SK-N-MC (cell line): ENCODE measurements around the gene RHBDL1.

Source experiments
- DNase-seq: peaks from one replicate; pipeline ENCODE4 v3.0.0-alpha.2; 2011; ENCODE audit warnings: low read depth, low spot score
- H3K27ac ChIP-seq: fragments of 200-600 bp; sonication (generic); 2 replicates; pipeline ENCODE4 v1.5.1; 2016; ENCODE audit warnings: mixed run types
- H3K36me3 ChIP-seq: fragments of 200-600 bp; sonication (generic); 2 replicates; pipeline ENCODE4 v1.6.1; 2017; ENCODE audit warnings: antibody characterized with exemption, low read length, mixed read lengths; ENCODE audit not compliant: insufficient read depth
- H3K4me3 ChIP-seq: fragments of 200-600 bp; sonication (generic); 2 replicates; pipeline ENCODE4 v1.5.1; 2016
- H3K9ac ChIP-seq: fragments of 200-600 bp; sonication (generic); 2 replicates; pipeline ENCODE4 v1.8.0; 2017; ENCODE audit warnings: mixed run types, mixed read lengths; ENCODE audit not compliant: insufficient read length
- H3K9me3 ChIP-seq: fragments of 200-600 bp; sonication (generic); 2 replicates; pipeline ENCODE4 v1.6.1; 2017; ENCODE audit warnings: low read depth, mild to moderate bottlenecking, antibody characterized with exemption, low read length, moderate library complexity, mixed read lengths
- EZH2 ChIP-seq: fragments of 200-600 bp; sonication (generic); IDR thresholded peaks from one replicate; pipeline ENCODE4 v1.6.1; 2017; ENCODE audit warnings: antibody characterized with exemption
- FOXP2 ChIP-seq: optimal IDR thresholded peaks from 2 replicates; pipeline ENCODE3; 2011; ENCODE audit warnings: mild to moderate bottlenecking, moderate library complexity; ENCODE audit not compliant: insufficient read depth; ENCODE audit errors: extremely low read length, control extremely low read depth
- POLR2AphosphoS5 ChIP-seq: IDR thresholded peaks from 2 replicates; pipeline ENCODE4 v1.6.1; 2012; ENCODE audit warnings: mild to moderate bottlenecking, low read depth, low read length, borderline replicate concordance

RHBDL1 gene

GRCh38 chr16:673399-673991 lies 2.0 kb upstream of the RHBDL1 start:
- no peak for DNase-seq
- TF ChIP-seq FOXP2 = no peak
- TF ChIP-seq POLR2AphosphoS5 = no peak
- no peak for TF ChIP-seq EZH2
- no peaks in the 10 kb centered on the region for H3K9me3 ChIP-seq
- H3K36me3 ChIP-seq = peaks cover 49% of the 10 kb centered on the region; the same call in 1 of the 2 replicates
- no peak overlapping the region for H3K9ac ChIP-seq
- 0 out of 2 replicates have a peak overlapping the region, but pooled peaks have one; percentile 8 for H3K27ac ChIP-seq
- no peak overlapping the region for H3K4me3 ChIP-seq

GRCh38 chr16:674214-674881 lies 1.1 kb upstream of the RHBDL1 start:
- Histone ChIP-seq H3K4me3 (no peak overlapping the region), H3K27ac (0 out of 2 replicates have a peak overlapping the region, but pooled peaks have one; percentile 8), H3K9ac (no peak overlapping the region), H3K36me3 (peaks cover 46% of the 10 kb centered on the region; the same call in 1 of the 2 replicates), H3K9me3 (no peaks in the 10 kb centered on the region)
- DNase-seq = no peak
- TF ChIP-seq POLR2AphosphoS5 (no peak; the same call in 1 of the 2 replicates), EZH2 (no peak), FOXP2 (no peak)

- Histone ChIP-seq H3K9me3 (no peaks in the 10 kb centered on the region), H3K9ac (no peak overlapping the region), H3K36me3 (peaks cover 29% of the 10 kb centered on the region; the same call in 1 of the 2 replicates), H3K27ac (no peak overlapping the region), H3K4me3 (no peak overlapping the region)
- no peak for TF ChIP-seq POLR2AphosphoS5
- no peak for TF ChIP-seq EZH2
- TF ChIP-seq FOXP2 = no peak
- DNase-seq = no peak
Observed at GRCh38 chr16:675884-676564, 553 bp downstream of the RHBDL1 start.

- no peak for TF ChIP-seq FOXP2
- no peak for TF ChIP-seq POLR2AphosphoS5
- TF ChIP-seq EZH2 = no peak
- H3K27ac ChIP-seq = no peak overlapping the region
- no peak overlapping the region for H3K4me3 ChIP-seq
- no peak for DNase-seq
- H3K9ac ChIP-seq = no peak overlapping the region
- no peaks in the 10 kb centered on the region for H3K9me3 ChIP-seq
- H3K36me3 ChIP-seq = peaks cover 27% of the 10 kb centered on the region; the same call in 1 of the 2 replicates
Observed at GRCh38 chr16:676565-676902, 1.1 kb downstream of the RHBDL1 start.

- H3K36me3 ChIP-seq = peaks cover 29% of the 10 kb centered on the region
- no peak overlapping the region for H3K4me3 ChIP-seq
- H3K27ac ChIP-seq = no peak overlapping the region
- TF ChIP-seq POLR2AphosphoS5 = no peak
- no peak for TF ChIP-seq EZH2
- TF ChIP-seq FOXP2 = no peak
- no peaks in the 10 kb centered on the region for H3K9me3 ChIP-seq
- no peak overlapping the region for H3K9ac ChIP-seq
- no peak for DNase-seq
Observed at GRCh38 chr16:676913-677312, 1.4 kb downstream of the RHBDL1 start.

- no peak for DNase-seq
- Histone ChIP-seq H3K9me3 (no peaks in the 10 kb centered on the region), H3K36me3 (peaks cover 29% of the 10 kb centered on the region), H3K9ac (no peak overlapping the region), H3K27ac (no peak overlapping the region), H3K4me3 (no peak overlapping the region)
- TF ChIP-seq POLR2AphosphoS5 (no peak), FOXP2 (no peak), EZH2 (no peak)
Observed at GRCh38 chr16:677316-678190, 2.1 kb downstream of the RHBDL1 start.

- no peak overlapping the region; the same call in 1 of the 2 replicates for H3K27ac ChIP-seq
- no peak for TF ChIP-seq FOXP2
- no peak for TF ChIP-seq EZH2
- TF ChIP-seq POLR2AphosphoS5 = no peak
- H3K9ac ChIP-seq = no peak overlapping the region
- no peaks in the 10 kb centered on the region for H3K9me3 ChIP-seq
- no peak for DNase-seq
- H3K36me3 ChIP-seq = peaks cover 29% of the 10 kb centered on the region
- H3K4me3 ChIP-seq = no peak overlapping the region
Observed at GRCh38 chr16:678209-678857, 2.9 kb downstream of the RHBDL1 start.
